Stimulated activated CD8-positive, alpha-beta memory T cell treated with anti-CD3 and anti-CD28 coated beads, Interleukin-7, amount 100 ng/mL, for 24 hours (primary cell): ENCODE data around the gene KDM6A.
"Not testable (repeated sequence)": the region's sequence is repeated elsewhere in the genome, so short reads cannot be mapped to it uniquely, and the experiment has no call there.

Experiments used
- DNase-seq: peaks from one replicate; pipeline ENCODE4 v3.0.0-alpha.2; 2020; ENCODE audit warnings: low read depth

The KDM6A gene

GRCh38 chrX:44872821-44873414 is at the start of gene KDM6A:
Gene KDM6A (plus strand): TSS chrX:44873188. CDS start chrX:44873552, 364 bp downstream.
- peak; percentile 87 for DNase-seq

GRCh38 chrX:44823193-44823592 is 49.8 kb upstream of the KDM6A start:
- DNase-seq: not testable (repeated sequence)

- no peak for DNase-seq
Observed at GRCh38 chrX:44828008-44828605, 44.9 kb upstream of the KDM6A start.

GRCh38 chrX:44829832-44830231 is 43.2 kb upstream of the KDM6A start:
- no peak for DNase-seq

GRCh38 chrX:44842550-44843317 is 30.3 kb upstream of the KDM6A start:
- DNase-seq: no peak

- no peak for DNase-seq
Observed at GRCh38 chrX:44843318-44843702, 29.7 kb upstream of the KDM6A start.

GRCh38 chrX:44843753-44844152 is 29.2 kb upstream of the KDM6A start, which contains the start of gene DUSP21:
Gene DUSP21 (plus strand): TSS chrX:44844021. CDS start chrX:44844133, 112 bp downstream.
- no peak for DNase-seq

- no peak for DNase-seq
Observed at GRCh38 chrX:44844204-44844603, 28.8 kb upstream of the KDM6A start.

GRCh38 chrX:44850891-44851290 is 22.1 kb upstream of the KDM6A start:
- DNase-seq: not testable (repeated sequence)

- DNase-seq: no peak
Observed at GRCh38 chrX:44871114-44871645, 1.8 kb upstream of the KDM6A start.

GRCh38 chrX:44871931-44872820 is 812 bp upstream of the KDM6A start:
- peak; percentile 1 for DNase-seq

GRCh38 chrX:44873415-44874276 is 658 bp downstream of the KDM6A start:
- no peak for DNase-seq

- DNase-seq: no peak
Observed at GRCh38 chrX:44874420-44875184, 1.6 kb downstream of the KDM6A start.

GRCh38 chrX:44875185-44875489 is 2.1 kb downstream of the KDM6A start:
- no peak for DNase-seq

GRCh38 chrX:44876086-44876485 is 3.1 kb downstream of the KDM6A start:
- DNase-seq: no peak

GRCh38 chrX:44876767-44877166 is 3.8 kb downstream of the KDM6A start:
- no peak for DNase-seq

- DNase-seq: no peak
Observed at GRCh38 chrX:44878780-44879179, 5.8 kb downstream of the KDM6A start.

GRCh38 chrX:44881549-44881948 is 8.6 kb downstream of the KDM6A start:
- no peak for DNase-seq

- no peak for DNase-seq
Observed at GRCh38 chrX:44882635-44883034, 9.6 kb downstream of the KDM6A start.

GRCh38 chrX:44884944-44885343 is 12.0 kb downstream of the KDM6A start:
- no peak for DNase-seq
